ENCODE data around the gene ADD3. TPM values are rescaled to one million over a fixed set of nuclear protein-coding genes. Genes with fewer than 3 reads are reported as not detected.

The ADD3 gene
- total and polyA plus RNA-seq, 2 of the 13 experiments (the other 11 are each of a cell fraction or from before 2014, with no cell fraction given), result 44.7 to 57.5 TPM

DNA sequence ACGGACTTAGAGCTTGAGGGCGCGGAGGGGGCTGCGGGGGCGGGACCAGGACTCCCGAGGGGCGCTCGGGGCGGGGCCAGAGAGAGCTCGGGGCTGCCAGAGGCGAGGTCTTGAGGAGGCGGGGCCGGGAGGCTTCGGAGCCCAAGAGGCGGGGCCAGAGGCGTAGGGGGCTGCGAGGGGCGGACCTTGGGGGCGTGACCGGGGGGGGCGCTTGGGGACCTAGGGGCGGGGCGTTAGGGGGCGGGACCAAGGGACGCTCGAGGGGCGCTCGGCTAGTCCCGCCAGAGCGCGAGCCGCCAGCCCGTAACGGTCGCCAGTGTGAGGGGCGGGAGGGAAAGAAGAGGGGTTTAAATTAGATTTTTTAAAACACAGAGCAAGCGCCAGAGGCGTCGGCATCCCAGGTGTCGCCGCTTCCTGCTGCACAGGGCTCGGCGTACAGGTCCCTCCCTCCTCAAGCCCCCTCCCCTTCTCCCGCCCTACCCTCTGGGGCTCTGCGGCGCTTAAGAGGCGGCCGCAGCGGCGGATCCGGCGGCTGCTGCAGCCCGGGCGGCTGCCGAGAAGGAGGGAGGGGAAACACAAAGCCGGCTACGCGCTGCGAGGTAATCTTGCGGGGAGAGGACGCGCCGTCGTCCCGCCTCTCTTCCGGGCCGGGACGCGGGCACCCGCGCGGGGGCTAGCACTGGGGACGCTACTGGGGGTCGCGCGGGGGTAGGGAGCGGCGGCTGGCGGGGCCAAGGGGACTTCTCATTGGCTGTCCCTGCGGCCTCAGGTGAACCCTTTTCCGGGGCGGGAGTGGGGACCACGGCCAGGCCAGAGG, at the start of gene ADD3 (continued):
- TF ChIP-seq ARID3A (IDR thresholded peaks at IDR 0.05; ENCODE audit: low read depth, low read length), result no peak
- TF ChIP-seq ZMYM4 (CRISPR knock-in tag; IDR thresholded peaks at IDR 0.05), result peak; percentile 79
- TF ChIP-seq WIZ (CRISPR knock-in tag; IDR thresholded peaks at IDR 0.05), result no peak
- no peak for TF ChIP-seq GLI4 (CRISPR knock-in tag; IDR thresholded peaks at IDR 0.05; ENCODE audit: borderline replicate concordance)
- peak; percentile 31; the same call in 1 of the 2 replicates for TF ChIP-seq SP5 (CRISPR knock-in tag; IDR thresholded peaks at IDR 0.05; ENCODE audit: borderline replicate concordance, low read depth)
- TF ChIP-seq MAZ (IDR thresholded peaks at IDR 0.05; ENCODE audit: borderline replicate concordance, low read depth, low read length), result peak; percentile 43; the same call in 1 of the 2 replicates
- TF ChIP-seq MAZ (CRISPR knock-in tag; IDR thresholded peaks at IDR 0.05; ENCODE audit: low read depth), result no peak; the same call in 1 of the 2 replicates
- no peak for TF ChIP-seq REXO4 (CRISPR knock-in tag; IDR thresholded peaks at IDR 0.05; ENCODE audit: borderline replicate concordance)
- TF ChIP-seq ZNF142 (CRISPR knock-in tag; IDR thresholded peaks at IDR 0.05), result no peak
- TF ChIP-seq PPARG (CRISPR knock-in tag; conservative IDR thresholded peaks at IDR 0.05), result no peak; the same call in 1 of the 2 replicates
- no peak for TF ChIP-seq ZMAT5 (CRISPR knock-in tag; IDR thresholded peaks at IDR 0.05; ENCODE audit: borderline replicate concordance, low read depth)
- TF ChIP-seq NR0B2 (CRISPR knock-in tag; IDR thresholded peaks at IDR 0.05), result peak; percentile 4; the same call in 1 of the 2 replicates
- no peak; the same call in 1 of the 2 replicates for TF ChIP-seq ETV5 (CRISPR knock-in tag; IDR thresholded peaks at IDR 0.05; ENCODE audit: borderline replicate concordance)
- 0 out of 2 replicates have a peak, but pooled peaks have one; percentile 6 for TF ChIP-seq ATF3 (CRISPR knock-in tag; IDR thresholded peaks at IDR 0.05)
- no peak for TF ChIP-seq ASH2L (IDR thresholded peaks at IDR 0.05; ENCODE audit: insufficient read length, low read depth, low read length)
- TF ChIP-seq FOXK2 (IDR thresholded peaks at IDR 0.05), result no peak
- TF ChIP-seq ZNF20 (CRISPR knock-in tag; IDR thresholded peaks at IDR 0.05), result peak; percentile 81; the same call in 1 of the 2 replicates
- TF ChIP-seq SIX1 (CRISPR knock-in tag; IDR thresholded peaks at IDR 0.05; ENCODE audit: borderline replicate concordance), result no peak
- TF ChIP-seq ZNF713 (CRISPR knock-in tag; IDR thresholded peaks at IDR 0.05), result no peak
- 0 out of 2 replicates have a peak, but pooled peaks have one; percentile 70 for TF ChIP-seq ZNF550 (CRISPR knock-in tag; IDR thresholded peaks at IDR 0.05; ENCODE audit: borderline replicate concordance)

Measured in HepG2 (cell line).